Psoas muscle (tissue), 8 donors: ENCODE measurements around the gene DENND1B. TPM values are rescaled to one million over a fixed set of nuclear protein-coding genes. Genes with fewer than 3 reads are reported as not detected.

Experiments used
- ATAC-seq, 4 donors: fragments of 200-7000 bp; cut with Tn5 transposase; one replicate each; pipeline ENCODE4 v1.9.1; 2020; ENCODE audit warnings: moderate library complexity in 3 of 4, mild to moderate bottlenecking in 2 of 4
- DNase-seq, 2 donors: peaks; one replicate each; pipeline ENCODE4 v3.0.0-alpha.2; 2020
- H3K27ac ChIP-seq: fragments of 200-600 bp; one replicate; pipeline ENCODE4 v1.8.0; 2022
- H3K27me3 ChIP-seq, 3 donors: fragments of 200-600 bp in 1 of 3; one replicate each; pipeline versions ENCODE4 v1.6.1 to v1.8.0; 2013 to 2022; ENCODE audit warnings: low read length in 2 of 3, mild to moderate bottlenecking in 2 of 3, moderate library complexity in 1 of 3; ENCODE audit not compliant: insufficient read depth in 3 of 3
- H3K36me3 ChIP-seq, 2 donors: fragments of 200-600 bp in 1 of 2; one replicate each; pipeline versions ENCODE4 v1.6.1 to v1.8.0; 2013 to 2022; ENCODE audit warnings: low read depth in 1 of 2, mild to moderate bottlenecking in 1 of 2, moderate library complexity in 1 of 2; ENCODE audit not compliant: insufficient read depth in 1 of 2
- H3K4me1 ChIP-seq: fragments of 200-600 bp; one replicate; pipeline ENCODE4 v1.8.0; 2022
- H3K4me3 ChIP-seq: fragments of 200-600 bp; one replicate; pipeline ENCODE4 v1.8.0; 2022; ENCODE audit warnings: mild to moderate bottlenecking
- H3K9me3 ChIP-seq: fragments of 200-600 bp; one replicate; pipeline ENCODE4 v1.8.0; 2022
- WGBS, 3 donors: extraction: QIAGEN DNeasy Blood & Tissue Kit; methylation state at CpG; one replicate each; pipeline versions ENCODE4 v1.1.6 to v1.1.7; 2013; 5-methylcytosine and 5-hydroxymethylcytosine counted together
- intact Hi-C, 2 donors: fragments of 100-400 bp; cut with DNase I; formaldehyde crosslinking; loops; one replicate each; pipeline versions ENCODE4 v1.11.0 to v1.14.2; 2022
- polyA plus RNA-seq, 3 donors: library from polyadenylated mRNA; stranded (reverse); fragments of 200-250 nt; gene quantifications; one replicate each; pipeline ENCODE4 v1.2.3, GENCODE V29; 2013
- total RNA-seq, 4 donors: library from RNA; stranded (reverse); fragmentation: NEBNext Ultra II Directional in 2 of 4; extraction: Animal tissue kit (Norgen Biotek cat#: 25700) in 2 of 4; gene quantifications; one replicate each; pipeline versions ENCODE4 v1.2.1 to v1.2.4, GENCODE V29; 2021 to 2023
- TF ChIP-seq, protein P1 (sequence below): fragments of 200-600 bp; IDR thresholded peaks from one replicate; pipeline ENCODE4 v1.8.0; 2022; ENCODE audit warnings: antibody characterized with exemption
- donor health status: healthy with polysubstance abuse.
- donor health status: DM: no; HTN: no; CAD: no; lungs with moderate emphysema.
- donor health status: Bipolar disorder and iron deficiency.
- donor health status: healthy.
- donor health status: DM: yes; HTN: yes; CAD: no.
- donor health status: DM: no; HTN: no; CAD: no.
- donor health status: DM: no; HTN: no; CAD: no.
- donor health status: DM: yes; HTN: yes; CAD: no.

DENND1B gene
- total and polyA plus RNA-seq, 7 donors = 1.4 to 11.5 (median 6.2) TPM

DNA sequence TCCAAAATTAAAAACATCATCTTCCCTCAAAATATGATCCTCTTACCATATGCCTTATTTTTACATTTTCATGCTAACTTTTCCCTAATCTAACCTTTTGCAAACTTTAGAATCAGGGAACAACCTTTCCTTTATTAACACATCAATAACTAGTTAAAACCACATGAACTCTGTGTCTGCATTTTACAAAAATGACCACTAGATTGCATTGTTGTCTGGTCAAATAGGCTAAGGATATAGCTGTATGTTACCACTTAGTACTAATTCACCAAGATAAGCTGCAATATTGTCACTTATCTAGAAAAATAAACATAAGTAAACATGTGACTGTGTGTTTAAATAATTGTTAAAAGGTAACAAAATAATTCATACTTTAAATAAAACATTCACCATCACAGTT is 82.3 kb downstream of the DENND1B start:
- intact Hi-C loops = no loop called here
- ATAC-seq (no peak), DNase-seq (no peak)
- peaks cover 11% of the 10 kb centered on the region for H3K4me1 ChIP-seq
- no peak overlapping the region for H3K4me3 ChIP-seq
- H3K27me3 ChIP-seq = no peaks in the 10 kb centered on the region
- H3K36me3 ChIP-seq = no peaks in the 10 kb centered on the region
- H3K9me3 ChIP-seq = peaks cover 12% of the 10 kb centered on the region
- TF ChIP-seq, protein P1, sequence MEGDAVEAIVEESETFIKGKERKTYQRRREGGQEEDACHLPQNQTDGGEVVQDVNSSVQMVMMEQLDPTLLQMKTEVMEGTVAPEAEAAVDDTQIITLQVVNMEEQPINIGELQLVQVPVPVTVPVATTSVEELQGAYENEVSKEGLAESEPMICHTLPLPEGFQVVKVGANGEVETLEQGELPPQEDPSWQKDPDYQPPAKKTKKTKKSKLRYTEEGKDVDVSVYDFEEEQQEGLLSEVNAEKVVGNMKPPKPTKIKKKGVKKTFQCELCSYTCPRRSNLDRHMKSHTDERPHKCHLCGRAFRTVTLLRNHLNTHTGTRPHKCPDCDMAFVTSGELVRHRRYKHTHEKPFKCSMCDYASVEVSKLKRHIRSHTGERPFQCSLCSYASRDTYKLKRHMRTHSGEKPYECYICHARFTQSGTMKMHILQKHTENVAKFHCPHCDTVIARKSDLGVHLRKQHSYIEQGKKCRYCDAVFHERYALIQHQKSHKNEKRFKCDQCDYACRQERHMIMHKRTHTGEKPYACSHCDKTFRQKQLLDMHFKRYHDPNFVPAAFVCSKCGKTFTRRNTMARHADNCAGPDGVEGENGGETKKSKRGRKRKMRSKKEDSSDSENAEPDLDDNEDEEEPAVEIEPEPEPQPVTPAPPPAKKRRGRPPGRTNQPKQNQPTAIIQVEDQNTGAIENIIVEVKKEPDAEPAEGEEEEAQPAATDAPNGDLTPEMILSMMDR = peak; percentile 20
- no peak overlapping the region for H3K27ac ChIP-seq

GRCh38 chr1:197691816-197692215 is 83.5 kb downstream of the DENND1B start:
- TF ChIP-seq, protein P1 = no peak
- Histone ChIP-seq H3K4me3 (no peak overlapping the region), H3K36me3 (no peaks in the 10 kb centered on the region), H3K4me1 (peaks cover 11% of the 10 kb centered on the region), H3K9me3 (peaks cover 13% of the 10 kb centered on the region), H3K27me3 (no peaks in the 10 kb centered on the region), H3K27ac (no peak overlapping the region)
- DNase-seq (no peak), ATAC-seq (no peak)
- WGBS, 3 donors = 84 to 96% (median 91%) methylated on average over 1 of the region's 1 CpG
- intact Hi-C loops = no loop called here

DNA sequence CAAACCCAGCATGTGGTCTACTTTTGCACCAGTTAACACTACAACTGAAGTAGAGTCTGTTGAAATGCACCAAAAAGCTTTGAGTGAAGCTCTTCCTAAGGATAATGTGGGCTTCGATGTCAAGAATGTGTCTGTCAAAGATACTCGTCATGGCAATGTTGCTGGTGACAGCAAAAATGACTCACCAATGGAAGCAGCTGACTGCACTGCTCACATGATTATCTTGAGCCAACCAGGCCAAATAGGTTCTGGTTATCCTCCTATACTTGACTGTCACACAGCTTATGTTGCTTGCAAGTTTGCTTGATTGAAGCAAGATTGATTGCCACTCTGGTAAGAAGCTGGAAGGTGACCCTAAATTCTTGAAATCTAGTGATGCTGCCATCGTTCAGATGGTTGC is 85.2 kb downstream of the DENND1B start:
- H3K9me3 ChIP-seq = peaks cover 13% of the 10 kb centered on the region
- intact Hi-C loops = no loop called here
- H3K4me3 ChIP-seq = no peak overlapping the region
- H3K27ac ChIP-seq = no peak overlapping the region
- 52 to 70% (median 55%) methylated on average over 3 of the region's 3 CpGs for WGBS, 3 donors
- TF ChIP-seq, protein P1 = no peak
- ATAC-seq (no peak), DNase-seq (no peak)
- H3K4me1 ChIP-seq = peaks cover 11% of the 10 kb centered on the region
- H3K36me3 ChIP-seq = no peaks in the 10 kb centered on the region
- H3K27me3 ChIP-seq = no peaks in the 10 kb centered on the region

DNA sequence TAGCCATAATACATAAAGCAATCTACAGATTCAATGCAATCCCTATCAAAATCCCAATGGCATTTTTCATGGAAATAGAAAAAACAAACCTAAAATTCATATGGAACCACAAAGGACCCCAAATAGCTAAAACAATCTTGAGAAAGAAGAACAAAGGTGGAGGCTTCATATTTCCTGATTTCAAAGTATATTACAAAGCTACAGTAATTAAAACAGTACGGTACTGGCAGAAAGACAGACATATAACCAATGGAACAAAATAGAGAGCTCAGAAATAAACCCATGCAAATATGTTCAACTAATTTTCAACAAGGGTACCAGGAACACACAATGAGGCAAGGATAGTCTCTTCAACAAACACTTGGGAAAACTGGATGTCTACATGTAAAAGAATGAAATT is 87.0 kb downstream of the DENND1B start:
- peaks cover 11% of the 10 kb centered on the region for H3K4me1 ChIP-seq
- WGBS, 3 donors = 94 to 100% (median 97%) methylated on average over 1 of the region's 1 CpG
- H3K36me3 ChIP-seq = no peaks in the 10 kb centered on the region
- H3K27me3 ChIP-seq = no peaks in the 10 kb centered on the region
- H3K4me3 ChIP-seq = no peak overlapping the region
- ATAC-seq (no peak), DNase-seq (no peak)
- H3K27ac ChIP-seq = no peak overlapping the region
- intact Hi-C loops = no loop called here
- H3K9me3 ChIP-seq = peaks cover 13% of the 10 kb centered on the region
- TF ChIP-seq, protein P1 = no peak

DNA sequence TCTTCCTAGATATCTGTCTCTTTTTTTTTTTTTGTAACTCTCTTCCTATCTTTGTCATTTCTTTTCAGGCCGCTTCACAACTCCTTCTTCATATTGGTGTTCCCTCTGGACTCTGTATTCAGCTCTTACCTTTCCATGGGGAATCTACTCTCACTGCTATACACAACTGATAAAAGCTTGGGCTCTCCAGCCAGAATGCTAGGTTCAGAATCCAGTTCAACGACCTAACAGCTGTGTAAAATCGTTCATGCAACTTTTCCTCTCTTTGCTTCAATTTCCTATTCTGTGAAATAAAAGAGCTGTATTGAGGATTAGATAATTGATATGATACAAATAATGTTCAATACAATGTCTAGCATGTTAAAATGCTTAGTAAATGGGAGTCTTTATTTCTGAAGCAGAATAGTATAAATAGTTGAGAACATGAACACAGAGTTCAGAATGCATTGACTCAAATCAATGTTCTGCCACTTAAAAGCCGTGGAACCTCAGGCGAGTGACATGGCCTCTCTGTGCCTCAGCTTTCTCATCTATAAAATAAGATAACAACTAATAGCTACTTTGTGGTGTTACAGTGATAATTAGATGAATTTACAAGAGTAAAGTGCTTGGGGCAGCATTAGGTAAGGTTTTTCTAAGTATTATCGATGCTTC is 88.5 kb downstream of the DENND1B start:
- TF ChIP-seq, protein P1 = no peak
- no peaks in the 10 kb centered on the region for H3K27me3 ChIP-seq
- H3K36me3 ChIP-seq = no peaks in the 10 kb centered on the region
- 77 to 81% (median 77%) methylated on average over 6 of the region's 6 CpGs for WGBS, 3 donors
- H3K4me3 ChIP-seq = no peak overlapping the region
- no peak for ATAC-seq
- no peak overlapping the region for H3K27ac ChIP-seq
- peaks cover 13% of the 10 kb centered on the region for H3K9me3 ChIP-seq
- H3K4me1 ChIP-seq = peaks cover 5% of the 10 kb centered on the region
- intact Hi-C loops = no loop called here
- DNase-seq = no peak
